ENCODE data around the gene SIKE1.
"Not testable (repeated sequence)": the region's sequence is repeated elsewhere in the genome, so short reads cannot be mapped to it uniquely, and the experiment has no call there.

The SIKE1 gene

DNA sequence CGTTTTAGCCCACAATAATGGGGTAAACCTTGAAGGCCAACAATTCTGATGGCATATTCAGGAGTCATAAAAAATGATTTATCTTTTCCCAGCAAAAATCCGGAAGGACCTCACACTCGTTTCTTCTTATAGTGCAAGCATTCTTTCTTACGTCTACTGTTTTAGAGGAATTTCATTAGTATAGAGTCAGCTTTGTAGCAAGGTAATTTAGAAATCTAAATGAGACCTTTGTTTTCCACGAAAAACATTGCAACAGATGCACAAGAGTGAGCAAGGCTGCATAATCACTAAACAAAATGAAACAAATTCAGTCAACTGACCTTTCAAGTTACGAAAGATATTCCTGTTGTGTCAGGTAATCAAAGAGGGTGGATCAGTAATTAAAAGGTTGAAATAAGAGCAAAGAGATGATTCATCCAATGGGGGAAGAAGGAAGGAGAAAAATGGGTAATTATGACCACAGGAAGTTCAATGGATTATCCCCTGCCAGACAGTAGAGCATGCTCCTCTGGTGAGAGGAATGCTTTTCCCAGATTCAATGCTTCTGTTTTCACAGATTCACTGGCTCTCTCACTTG lies 22.1 kb downstream of the SIKE1 start:
- no peak for DNase-seq (ENCODE audit: low read depth)
- TF ChIP-seq, protein P1, sequence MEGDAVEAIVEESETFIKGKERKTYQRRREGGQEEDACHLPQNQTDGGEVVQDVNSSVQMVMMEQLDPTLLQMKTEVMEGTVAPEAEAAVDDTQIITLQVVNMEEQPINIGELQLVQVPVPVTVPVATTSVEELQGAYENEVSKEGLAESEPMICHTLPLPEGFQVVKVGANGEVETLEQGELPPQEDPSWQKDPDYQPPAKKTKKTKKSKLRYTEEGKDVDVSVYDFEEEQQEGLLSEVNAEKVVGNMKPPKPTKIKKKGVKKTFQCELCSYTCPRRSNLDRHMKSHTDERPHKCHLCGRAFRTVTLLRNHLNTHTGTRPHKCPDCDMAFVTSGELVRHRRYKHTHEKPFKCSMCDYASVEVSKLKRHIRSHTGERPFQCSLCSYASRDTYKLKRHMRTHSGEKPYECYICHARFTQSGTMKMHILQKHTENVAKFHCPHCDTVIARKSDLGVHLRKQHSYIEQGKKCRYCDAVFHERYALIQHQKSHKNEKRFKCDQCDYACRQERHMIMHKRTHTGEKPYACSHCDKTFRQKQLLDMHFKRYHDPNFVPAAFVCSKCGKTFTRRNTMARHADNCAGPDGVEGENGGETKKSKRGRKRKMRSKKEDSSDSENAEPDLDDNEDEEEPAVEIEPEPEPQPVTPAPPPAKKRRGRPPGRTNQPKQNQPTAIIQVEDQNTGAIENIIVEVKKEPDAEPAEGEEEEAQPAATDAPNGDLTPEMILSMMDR (IDR thresholded peaks at IDR 0.05; ENCODE audit: low read depth, low read length, missing control alignments) = no peak
- peak overlapping the region; percentile 91 for H3K4me3 ChIP-seq (ENCODE audit: low read depth, low read length)

DNA sequence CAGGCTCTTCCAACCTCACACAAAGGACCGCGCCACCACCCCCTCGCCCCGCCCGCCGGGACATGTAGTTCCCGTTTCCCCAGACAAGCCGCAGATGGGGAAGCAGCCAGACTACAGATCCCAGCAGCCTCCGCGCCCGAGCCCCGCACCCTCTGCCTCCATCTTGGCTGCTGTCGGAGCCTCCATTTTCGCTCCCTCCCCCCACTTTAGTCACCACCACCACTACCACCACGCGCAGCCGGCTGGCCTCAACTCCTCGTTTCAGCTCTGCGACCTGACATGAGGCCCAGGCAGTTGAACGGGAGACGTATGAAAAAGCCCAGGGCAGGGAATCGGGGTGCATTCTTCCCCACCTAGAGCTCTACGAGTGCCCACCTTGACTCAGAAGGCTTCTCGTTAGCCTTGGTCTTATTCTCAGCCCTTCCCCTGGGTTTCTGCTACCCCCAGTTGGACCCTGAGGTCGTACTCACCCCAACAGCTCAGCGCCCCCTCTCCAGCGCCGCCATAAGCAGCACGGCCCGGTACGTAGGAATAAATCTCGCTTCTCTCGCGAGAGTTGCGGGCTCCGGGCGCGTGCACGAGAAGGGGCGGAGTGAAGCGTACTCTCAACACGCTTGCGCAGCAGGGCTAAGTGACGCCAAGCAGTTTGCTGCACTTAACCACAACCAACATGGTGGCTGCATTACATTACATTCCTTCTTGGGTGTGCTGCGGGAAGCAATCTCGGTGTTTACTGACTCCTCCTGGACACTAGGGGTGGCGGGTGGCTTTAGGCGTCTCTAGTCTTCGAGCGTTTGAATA lies 22.8 kb downstream of the SIKE1 start, which contains the start of gene CSDE1:
Gene CSDE1, minus strand, starts transcription at position 530 of the 801 bp plus-strand sequence. CDS start 18,094 bp downstream, outside the sequence.
- DNase-seq (ENCODE audit: low read depth) = peak; percentile 95
- peak within 1 kb of the TSS; percentile 91 for H3K4me3 ChIP-seq (ENCODE audit: low read depth, low read length)
- TF ChIP-seq, protein P1 (IDR thresholded peaks at IDR 0.05; ENCODE audit: low read depth, low read length, missing control alignments) = peak; percentile 25

- TF ChIP-seq, protein P1 (IDR thresholded peaks at IDR 0.05; ENCODE audit: low read depth, low read length, missing control alignments) = no peak
- H3K4me3 ChIP-seq (ENCODE audit: low read depth, low read length) = peak overlapping the region; percentile 91
- DNase-seq (ENCODE audit: low read depth) = no peak
These were observed 23.5 kb downstream of the SIKE1 start for GRCh38 chr1:114756949-114757454.

GRCh38 chr1:114756009-114756892 lies 24.2 kb downstream of the SIKE1 start:
- DNase-seq (ENCODE audit: low read depth) = peak; percentile 70
- TF ChIP-seq, protein P1 (IDR thresholded peaks at IDR 0.05; ENCODE audit: low read depth, low read length, missing control alignments) = no peak
- H3K4me3 ChIP-seq (ENCODE audit: low read depth, low read length) = peak overlapping the region; percentile 91

GRCh38 chr1:114755006-114755931 lies 25.2 kb downstream of the SIKE1 start:
- DNase-seq (ENCODE audit: low read depth) = no peak
- TF ChIP-seq, protein P1 (IDR thresholded peaks at IDR 0.05; ENCODE audit: low read depth, low read length, missing control alignments) = no peak

DNA sequence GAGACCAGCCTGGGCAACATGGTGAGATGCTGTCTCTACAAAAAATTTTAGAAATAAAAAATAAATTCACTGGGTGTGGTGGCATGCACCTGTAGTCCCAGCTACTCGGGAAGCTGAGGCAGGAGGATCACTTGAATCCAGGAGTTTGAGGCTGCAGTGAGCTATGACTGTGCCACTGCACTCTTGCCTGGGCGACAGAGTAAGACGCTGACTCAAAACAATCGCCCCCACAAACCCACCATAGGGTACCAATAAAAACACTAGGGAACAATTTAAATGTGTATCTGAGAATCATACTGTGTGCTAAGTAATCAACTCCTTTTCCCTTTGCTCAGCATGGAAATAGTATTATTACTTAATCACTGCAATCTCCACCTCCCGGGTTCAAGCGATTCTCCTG lies 26.8 kb downstream of the SIKE1 start:
- DNase-seq (ENCODE audit: low read depth); H3K4me3 ChIP-seq (ENCODE audit: low read depth, low read length): not testable (repeated sequence)

More at GRCh38 chr1:114755006-114755931, 25.2 kb downstream of the SIKE1 start:
- peak overlapping the region; percentile 91 for H3K4me3 ChIP-seq (ENCODE audit: low read depth, low read length)

Measured in GM12864 (cell line).